H1 (cell line): Measurements from ENCODE around the gene LTB. TPM values are rescaled to one million over a fixed set of nuclear protein-coding genes. Genes with fewer than 3 reads are reported as not detected.

Experiments used
- CTCF ChIA-PET: fragments of 300-600 bp; sonication (Branson Sonifier 250); formaldehyde crosslinking; loops from one replicate; lab custom pipeline; 2021; ENCODE audit not compliant: partially characterized antibody; lab: Charles Lee
- POLR2A ChIA-PET: fragments of 300-600 bp; sonication (Branson Sonifier 250); formaldehyde crosslinking; loops from one replicate; lab custom pipeline; 2021; ENCODE audit warnings: inconsistent platforms; ENCODE audit not compliant: partially characterized antibody; lab: Charles Lee
- DNase-seq, 2 experiments: peaks; one replicate each; pipeline versions ENCODE4 v3.0.0 to v3.0.0-alpha.2; 2010 to 2022; ENCODE audit warnings: low spot score in 2 of 2, low read depth in 1 of 2, mixed read lengths in 1 of 2
- FAIRE-seq: peaks from 2 replicates; lab custom pipeline; 2011; peaks lifted over from hg19 to GRCh38; lab: Jason Lieb, UNC
- H2AFZ ChIP-seq: 2 replicates; pipeline ENCODE4 v1.8.1; 2012; ENCODE audit warnings: low read length, inconsistent platforms
- H2AK5ac ChIP-seq: 2 replicates; pipeline ENCODE4 v1.6.1; 2013; ENCODE audit warnings: low read depth, low read length
- H2BK120ac ChIP-seq: replicated peaks from 2 replicates; pipeline ENCODE3; 2013; ENCODE audit warnings: low read depth, low read length, inconsistent platforms
- H2BK12ac ChIP-seq: 2 replicates; pipeline ENCODE4 v1.6.1; 2013; ENCODE audit warnings: low read depth, low read length
- H2BK15ac ChIP-seq: 2 replicates; pipeline ENCODE4 v1.6.1; 2013; ENCODE audit warnings: low read length
- H2BK20ac ChIP-seq: 2 replicates; pipeline ENCODE4 v1.6.1; 2013; ENCODE audit warnings: low read length
- H2BK5ac ChIP-seq: 2 replicates; pipeline ENCODE4 v1.6.1; 2013; ENCODE audit warnings: low read depth, low read length
- H3K14ac ChIP-seq: 2 replicates; pipeline ENCODE4 v1.6.1; 2013; ENCODE audit warnings: inconsistent platforms; ENCODE audit not compliant: insufficient read length
- H3K18ac ChIP-seq: 2 replicates; pipeline ENCODE4 v1.6.1; 2013; ENCODE audit warnings: low read length; ENCODE audit errors: extremely low read depth
- H3K23ac ChIP-seq: 2 replicates; pipeline ENCODE4 v1.6.1; 2013; ENCODE audit warnings: inconsistent platforms; ENCODE audit not compliant: insufficient read length
- H3K23me2 ChIP-seq: 2 replicates; pipeline ENCODE4 v1.6.1; 2013; ENCODE audit warnings: low read depth, low read length
- H3K27ac ChIP-seq: 2 replicates; pipeline ENCODE4 v1.6.1; 2011; ENCODE audit warnings: low read depth, low read length, inconsistent platforms
- H3K27me3 ChIP-seq, 4 experiments: replicated peaks in 1 of 4; 1 replicate in 1 of 4; 2 replicates in 3 of 4; pipeline versions ENCODE4 v1.6.1 to v1.8.1; 2011 to 2013; ENCODE audit warnings: low read length in 3 of 4, mild to moderate bottlenecking in 3 of 4, inconsistent platforms in 2 of 4, mixed read lengths in 2 of 4, moderate library complexity in 1 of 4; ENCODE audit not compliant: control insufficient read depth in 3 of 4, insufficient read depth in 3 of 4; ENCODE audit errors: extremely low read depth in 1 of 4
- H3K36me3 ChIP-seq, 4 experiments: 2 replicates each; pipeline versions ENCODE4 v1.6.1 to v1.8.1; 2011 to 2013; ENCODE audit warnings: mild to moderate bottlenecking in 4 of 4, low read length in 3 of 4, moderate library complexity in 2 of 4, control low read depth in 1 of 4, inconsistent platforms in 1 of 4; ENCODE audit not compliant: insufficient read depth in 4 of 4, control insufficient read depth in 2 of 4
- H3K4ac ChIP-seq: replicated peaks from 2 replicates; pipeline ENCODE3; 2013; ENCODE audit warnings: low read length, low read depth, mixed read lengths, inconsistent platforms; ENCODE audit not compliant: insufficient read length
- H3K4me1 ChIP-seq, 4 experiments: replicated peaks in 1 of 4; 1 replicate in 1 of 4; 2 replicates in 3 of 4; pipeline versions ENCODE4 v1.6.1 to v1.8.1; 2011 to 2013; ENCODE audit warnings: low read length in 3 of 4, inconsistent platforms in 2 of 4, mixed read lengths in 1 of 4; ENCODE audit not compliant: insufficient read depth in 4 of 4, control insufficient read depth in 3 of 4
- H3K4me2 ChIP-seq, 2 experiments: 2 replicates each; pipeline versions ENCODE4 v1.6.1 to v1.8.1; 2011 to 2013; ENCODE audit warnings: low read depth in 2 of 2, low read length in 2 of 2, control low read depth in 1 of 2, inconsistent platforms in 1 of 2, mild to moderate bottlenecking in 1 of 2; ENCODE audit not compliant: insufficient read depth in 1 of 2
- H3K4me3 ChIP-seq, 4 experiments: fragments of 200-600, 300-600 bp in 1 of 4; sonication (generic), shearing (Covaris generic), sonication (Bioruptor Twin) in 1 of 4; 2 replicates each; pipeline versions ENCODE4 v1.5.1 to v1.8.1; 2011 to 2016; ENCODE audit warnings: low read length in 4 of 4, low read depth in 3 of 4, control low read depth in 2 of 4, inconsistent platforms in 2 of 4, mild to moderate bottlenecking in 2 of 4, mixed read lengths in 1 of 4, moderate library complexity in 1 of 4; ENCODE audit not compliant: insufficient read depth in 2 of 4; ENCODE audit errors: extremely low read depth in 1 of 4
- H3K56ac ChIP-seq: replicated peaks from 2 replicates; pipeline ENCODE3; 2013; ENCODE audit warnings: low read depth, mild to moderate bottlenecking, mixed read lengths, low read length, inconsistent platforms; ENCODE audit not compliant: insufficient read length
- H3K79me1 ChIP-seq: 2 replicates; pipeline ENCODE4 v1.6.1; 2013; ENCODE audit warnings: low read depth, low read length, control low read depth
- H3K79me2 ChIP-seq, 2 experiments: 2 replicates each; pipeline versions ENCODE4 v1.6.1 to v1.8.1; 2012 to 2013; ENCODE audit warnings: low read length in 2 of 2, mild to moderate bottlenecking in 2 of 2, inconsistent platforms in 1 of 2; ENCODE audit not compliant: insufficient read depth in 2 of 2, control insufficient read depth in 1 of 2
- H3K9ac ChIP-seq, 4 experiments: replicated peaks in 1 of 4; 1 replicate in 1 of 4; 2 replicates in 3 of 4; pipeline versions ENCODE4 v1.6.1 to v1.8.1; 2011 to 2013; ENCODE audit warnings: low read depth in 3 of 4, low read length in 3 of 4, control low read depth in 2 of 4, mild to moderate bottlenecking in 2 of 4, moderate library complexity in 2 of 4, inconsistent platforms in 1 of 4; ENCODE audit errors: extremely low read depth in 1 of 4
- H3K9me3 ChIP-seq, 2 experiments: 2 replicates each; pipeline versions ENCODE4 v1.6.1 to v1.8.1; 2012 to 2013; ENCODE audit warnings: mild to moderate bottlenecking in 2 of 2, moderate library complexity in 2 of 2, control low read depth in 1 of 2, inconsistent platforms in 1 of 2, low read depth in 1 of 2, low read length in 1 of 2, mixed read lengths in 1 of 2; ENCODE audit not compliant: insufficient read depth in 2 of 2
- H4K20me1 ChIP-seq, 2 experiments: replicated peaks in 1 of 2; 2 replicates each; pipeline versions ENCODE3 to v1.8.1; 2011 to 2013; ENCODE audit warnings: inconsistent platforms in 2 of 2, low read length in 2 of 2, mild to moderate bottlenecking in 1 of 2; ENCODE audit not compliant: insufficient read depth in 2 of 2, control insufficient read depth in 1 of 2
- H4K5ac ChIP-seq: 2 replicates; pipeline ENCODE4 v1.6.1; 2013; ENCODE audit warnings: low read length, low read depth, mixed read lengths, inconsistent platforms; ENCODE audit not compliant: insufficient read length
- H4K8ac ChIP-seq: 2 replicates; pipeline ENCODE4 v1.8.0; 2013; ENCODE audit warnings: mild to moderate bottlenecking, moderate library complexity, low read length, inconsistent platforms; ENCODE audit not compliant: insufficient read depth; ENCODE audit errors: extremely low read depth
- H4K91ac ChIP-seq: replicated peaks from 2 replicates; pipeline ENCODE3; 2013; ENCODE audit warnings: low read length, mixed read lengths, inconsistent platforms; ENCODE audit not compliant: insufficient read length
- CHD1 ChIP-seq: IDR thresholded peaks from 2 replicates; pipeline ENCODE4 v1.6.1; 2012; ENCODE audit warnings: low read depth, low read length, improper control_type of control experiment
- EGR1 ChIP-seq: IDR thresholded peaks from 2 replicates; pipeline ENCODE4 v1.6.1; 2011; ENCODE audit warnings: low read depth, low read length, borderline replicate concordance
- RAD21 ChIP-seq, 2 experiments: IDR thresholded peaks in 1 of 2; conservative IDR thresholded peaks in 1 of 2; 2 replicates each; pipeline ENCODE4 v1.6.1; 2011; ENCODE audit warnings: low read depth in 2 of 2, low read length in 2 of 2, improper control_type of control experiment in 1 of 2, inconsistent platforms in 1 of 2, mild to moderate bottlenecking in 1 of 2, moderate library complexity in 1 of 2
- RXRA ChIP-seq: IDR thresholded peaks from 2 replicates; pipeline ENCODE4 v1.6.1; 2011; ENCODE audit warnings: low read depth, mild to moderate bottlenecking, low read length, moderate library complexity; ENCODE audit not compliant: insufficient read depth
- SIRT6 ChIP-seq: IDR thresholded peaks from one replicate; pipeline ENCODE4 v1.7.1; 2012; ENCODE audit warnings: low read length, inconsistent platforms
- SP4 ChIP-seq: IDR thresholded peaks from 2 replicates; pipeline ENCODE4 v1.6.1; 2012; ENCODE audit warnings: low read length, inconsistent platforms
- YY1 ChIP-seq: IDR thresholded peaks from 2 replicates; pipeline ENCODE4 v1.6.1; 2011; ENCODE audit warnings: low read depth, mild to moderate bottlenecking, low read length
- WGBS, 2 experiments: shearing (Covaris generic) in 1 of 2; methylation state at CpG; one replicate each; pipeline versions ENCODE4 v1.1.6 to v1.1.7; 2013 to 2015; ENCODE audit warnings: low lambda C conversion rate in 2 of 2, mixed read lengths in 2 of 2, inconsistent platforms in 1 of 2, low coverage in 1 of 2, missing lambda C conversion rate in 1 of 2; ENCODE audit not compliant: insufficient replicate concordance in 2 of 2, insufficient coverage in 1 of 2, insufficient read length in 1 of 2; ENCODE audit errors: extremely low coverage in 1 of 2, missing lambda C conversion rate in 1 of 2; 5-methylcytosine and 5-hydroxymethylcytosine counted together
- polyA plus RNA-seq, 7 experiments: library from polyadenylated mRNA; depleted of rRNA in 3 of 7; stranded (reverse) in 5 of 7; unstranded in 2 of 7; fragments of >200 nt in 5 of 7; fragments of 200-250 nt in 2 of 7; gene quantifications; 1 replicate in 5 of 7; 2 replicates in 1 of 7; 4 replicates in 1 of 7; pipeline versions ENCODE4 v1.2.1 to v1.2.3, GENCODE V29; 2011 to 2013; ENCODE audit warnings: missing spikeins in 2 of 7, mixed read lengths in 2 of 7
- total RNA-seq: library from RNA; stranded (reverse); fragmentation: NEBNext Ultra II Directional; extraction: Animal tissue kit (Norgen Biotek cat#: 25700); gene quantifications from 2 replicates; pipeline ENCODE4 v1.2.1, GENCODE V29; 2021
- TF ChIP-seq, protein P1 (sequence below): IDR thresholded peaks from 2 replicates; pipeline ENCODE4 v1.6.1; 2012; ENCODE audit warnings: inconsistent platforms
- TF ChIP-seq, protein P2 (sequence below): IDR thresholded peaks from 2 replicates; pipeline ENCODE4 v1.6.1; 2012; ENCODE audit warnings: low read length, inconsistent platforms

LTB gene
- total and polyA plus RNA-seq, 2 of the 8 experiments (the other 6 are each of a cell fraction or from before 2014, with no cell fraction given) = 0.43 to 0.47 TPM

DNA sequence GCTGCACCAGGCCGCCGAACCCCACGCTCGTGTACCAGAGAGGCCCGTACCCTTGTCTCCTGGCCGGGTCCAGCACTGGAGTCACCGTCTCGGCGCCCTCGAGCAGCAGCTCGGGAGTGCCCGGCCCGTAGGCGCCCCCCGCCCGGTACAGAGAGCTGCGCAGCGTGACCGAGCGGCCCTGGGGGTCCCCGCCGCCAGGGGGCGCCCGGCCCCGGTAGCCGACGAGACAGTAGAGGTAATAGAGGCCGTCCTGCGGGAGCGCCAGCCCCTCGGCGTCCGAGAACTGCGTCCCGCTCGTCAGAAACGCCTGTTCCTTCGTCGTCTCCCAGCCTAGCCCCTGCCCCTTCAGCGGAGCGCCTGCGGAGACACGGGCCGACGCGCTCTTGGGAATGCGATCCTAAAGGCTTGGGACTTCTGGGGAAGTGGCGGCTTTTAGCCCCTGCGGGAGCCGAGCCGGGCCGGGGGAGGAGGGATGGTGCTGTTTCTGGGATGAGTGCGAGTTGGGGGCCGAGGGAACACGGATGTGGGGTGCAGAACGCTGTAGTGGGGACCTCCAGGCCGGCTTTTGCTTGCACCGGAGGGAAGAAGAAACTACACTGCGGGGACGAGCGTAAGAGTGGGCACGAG is 1.3 kb downstream of the LTB start:
- no peaks in the 10 kb centered on the region for H3K36me3 ChIP-seq
- no peak for FAIRE-seq
- H3K27ac ChIP-seq = no peak overlapping the region
- H3K27me3 ChIP-seq = peaks cover 0 to 8% (median 7%) of the 10 kb centered on the region in 4 experiments; a peak in 5 of 7 replicates
- H4K91ac ChIP-seq = peak overlapping the region; percentile 61
- no peaks in the 10 kb centered on the region for H4K20me1 ChIP-seq
- H2BK12ac ChIP-seq = peak overlapping the region; percentile 60; the same call in 1 of the 2 replicates
- 4% methylated on average over 57 of the region's 62 CpGs; no CpG with 5 or more reads in 1 of the 2 experiments for WGBS, 2 experiments
- H2BK120ac ChIP-seq = no peak overlapping the region
- peak overlapping the region; percentile 22 to 57 (median 44); a peak in 6 of 7 replicates for H3K9ac ChIP-seq
- H3K23me2 ChIP-seq = peaks cover 9% of the 10 kb centered on the region; the same call in 1 of the 2 replicates
- H3K4me3 ChIP-seq = peak overlapping the region; percentile 54 to 89 (median 80)
- no peaks in the 10 kb centered on the region for H3K9me3 ChIP-seq
- H3K23ac ChIP-seq = no peak overlapping the region
- POLR2A ChIA-PET = interaction anchor here (1.0 to 12.2 kb wide), 15 partner anchors 9 to 139 kb away, joined by 3 to 110 read pairs (median 5); partner anchors contain the start of genes ATP6V1G2, C6orf47, DDX39B and MCCD1
- peak overlapping the region; percentile 62 to 84 for H3K4me2 ChIP-seq
- H2BK20ac ChIP-seq = 0 out of 2 replicates have a peak overlapping the region, but pooled peaks have one; percentile 3
- no peak overlapping the region for H3K14ac ChIP-seq
- H4K5ac ChIP-seq = no peak overlapping the region
- H3K79me2 ChIP-seq = no peaks in the 10 kb centered on the region
- peaks cover 0 to 6% (median 6%) of the 10 kb centered on the region in 4 experiments; a peak in 6 of 7 replicates for H3K4me1 ChIP-seq
- H2BK15ac ChIP-seq = peak overlapping the region; percentile 31; the same call in 1 of the 2 replicates
- CTCF ChIA-PET = interaction anchor here (0.7 to 19.2 kb wide), 14 partner anchors 12 to 160 kb away, joined by 3 to 640 read pairs (median 6); partner anchors contain the start of genes ATP6V1G2, DDX39B, LST1 and LTB
- H2AFZ ChIP-seq = peak overlapping the region; percentile 94
- DNase-seq = peak; percentile 38 to 96
- peak overlapping the region; percentile 58; the same call in 1 of the 2 replicates for H4K8ac ChIP-seq
- H2AK5ac ChIP-seq = no peak overlapping the region
- H2BK5ac ChIP-seq = peak overlapping the region; percentile 75; the same call in 1 of the 2 replicates
- no peaks in the 10 kb centered on the region for H3K79me1 ChIP-seq
- H3K18ac ChIP-seq = peak overlapping the region; percentile 93
- H3K4ac ChIP-seq = peak overlapping the region; percentile 61
- H3K56ac ChIP-seq = peak overlapping the region; percentile 32
- TF ChIP-seq, protein P1, sequence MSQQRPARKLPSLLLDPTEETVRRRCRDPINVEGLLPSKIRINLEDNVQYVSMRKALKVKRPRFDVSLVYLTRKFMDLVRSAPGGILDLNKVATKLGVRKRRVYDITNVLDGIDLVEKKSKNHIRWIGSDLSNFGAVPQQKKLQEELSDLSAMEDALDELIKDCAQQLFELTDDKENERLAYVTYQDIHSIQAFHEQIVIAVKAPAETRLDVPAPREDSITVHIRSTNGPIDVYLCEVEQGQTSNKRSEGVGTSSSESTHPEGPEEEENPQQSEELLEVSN = peak; percentile 70
- TF ChIP-seq, protein P2, sequence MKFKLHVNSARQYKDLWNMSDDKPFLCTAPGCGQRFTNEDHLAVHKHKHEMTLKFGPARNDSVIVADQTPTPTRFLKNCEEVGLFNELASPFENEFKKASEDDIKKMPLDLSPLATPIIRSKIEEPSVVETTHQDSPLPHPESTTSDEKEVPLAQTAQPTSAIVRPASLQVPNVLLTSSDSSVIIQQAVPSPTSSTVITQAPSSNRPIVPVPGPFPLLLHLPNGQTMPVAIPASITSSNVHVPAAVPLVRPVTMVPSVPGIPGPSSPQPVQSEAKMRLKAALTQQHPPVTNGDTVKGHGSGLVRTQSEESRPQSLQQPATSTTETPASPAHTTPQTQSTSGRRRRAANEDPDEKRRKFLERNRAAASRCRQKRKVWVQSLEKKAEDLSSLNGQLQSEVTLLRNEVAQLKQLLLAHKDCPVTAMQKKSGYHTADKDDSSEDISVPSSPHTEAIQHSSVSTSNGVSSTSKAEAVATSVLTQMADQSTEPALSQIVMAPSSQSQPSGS = no peak
- TF ChIP-seq EGR1 (no peak), SIRT6 (no peak), YY1 (no peak), SP4 (no peak), CHD1 (no peak), RXRA (no peak), RAD21 (IDR thresholded peaks at IDR 0.05 in 1 of 2, conservative IDR thresholded peaks at IDR 0.05 in 1 of 2; ENCODE audit: low read depth in 2 of 2, low read length in 2 of 2) (peak; percentile 39 to 66)
